Osteocyte (in vitro differentiated cells): Measurements from ENCODE around the gene BASP1. TPM values are rescaled to one million over a fixed set of nuclear protein-coding genes. Genes with fewer than 3 reads are reported as not detected.
A peak's percentile ranks its signal among the peaks of the same experiment; 100 is the strongest.

ENCODE experiments used
- DNase-seq: peaks from one replicate; pipeline ENCODE4 v3.0.0; 2021; ENCODE audit warnings: mixed read lengths; ENCODE audit not compliant: unreplicated experiment; ENCODE audit errors: extremely low spot score
- H3K27ac Mint-ChIP-seq: one replicate; pipeline ENCODE4 v1.8.0; 2021; ENCODE audit warnings: mild to moderate bottlenecking, mixed read lengths; ENCODE audit not compliant: unreplicated experiment
- H3K27me3 Mint-ChIP-seq: one replicate; pipeline ENCODE4 v1.8.0; 2021; ENCODE audit warnings: mixed read lengths; ENCODE audit not compliant: unreplicated experiment
- H3K36me3 Mint-ChIP-seq: one replicate; pipeline ENCODE4 v1.8.0; 2021; ENCODE audit warnings: mixed read lengths; ENCODE audit not compliant: unreplicated experiment
- H3K4me1 Mint-ChIP-seq: one replicate; pipeline ENCODE4 v1.8.0; 2021; ENCODE audit warnings: mixed read lengths; ENCODE audit not compliant: unreplicated experiment
- H3K4me3 Mint-ChIP-seq: one replicate; pipeline ENCODE4 v1.8.0; 2021; ENCODE audit warnings: mild to moderate bottlenecking, moderate library complexity, mixed read lengths; ENCODE audit not compliant: unreplicated experiment
- H3K9me3 Mint-ChIP-seq: one replicate; pipeline ENCODE4 v1.8.0; 2021; ENCODE audit warnings: mixed read lengths; ENCODE audit not compliant: unreplicated experiment
- CTCF ChIP-seq: fragments of 200-600 bp; sonication (generic); IDR thresholded peaks from 2 replicates; pipeline ENCODE4 v1.5.0; 2021; ENCODE audit warnings: antibody characterized with exemption, mild to moderate bottlenecking, moderate library complexity
- total RNA-seq: library from RNA; stranded (reverse); gene quantifications from 2 replicates; pipeline ENCODE4 v1.2.1, GENCODE V29; 2021

The BASP1 gene
- total RNA-seq, 1 donor from 2014 or later: 212 TPM

- H3K4me1 Mint-ChIP-seq: peaks cover 87% of the 10 kb centered on the region
- H3K27ac Mint-ChIP-seq: peak overlapping the region; percentile 74
- no peak overlapping the region for H3K4me3 Mint-ChIP-seq
- TF ChIP-seq CTCF: no peak
- no peaks in the 10 kb centered on the region for H3K27me3 Mint-ChIP-seq
- H3K9me3 Mint-ChIP-seq: peaks cover 8% of the 10 kb centered on the region
- peaks cover 28% of the 10 kb centered on the region for H3K36me3 Mint-ChIP-seq
- no peak for DNase-seq
These were observed 35.1 kb downstream of the BASP1 start for GRCh38 chr5:17252543-17252942.

- H3K36me3 Mint-ChIP-seq: peaks cover 38% of the 10 kb centered on the region
- no peak for TF ChIP-seq CTCF
- H3K9me3 Mint-ChIP-seq: peaks cover 10% of the 10 kb centered on the region
- no peak for DNase-seq
- no peak overlapping the region for H3K27ac Mint-ChIP-seq
- no peak overlapping the region for H3K4me3 Mint-ChIP-seq
- no peaks in the 10 kb centered on the region for H3K27me3 Mint-ChIP-seq
- H3K4me1 Mint-ChIP-seq: peaks cover 84% of the 10 kb centered on the region
These were observed 38.1 kb downstream of the BASP1 start for GRCh38 chr5:17255471-17256021.

GRCh38 chr5:17256171-17256570 is 38.7 kb downstream of the BASP1 start:
- DNase-seq: no peak
- TF ChIP-seq CTCF: no peak
- H3K9me3 Mint-ChIP-seq: peaks cover 10% of the 10 kb centered on the region
- H3K36me3 Mint-ChIP-seq: peaks cover 38% of the 10 kb centered on the region
- H3K4me3 Mint-ChIP-seq: no peak overlapping the region
- H3K27ac Mint-ChIP-seq: no peak overlapping the region
- peaks cover 82% of the 10 kb centered on the region for H3K4me1 Mint-ChIP-seq
- H3K27me3 Mint-ChIP-seq: no peaks in the 10 kb centered on the region

- Mint-ChIP-seq H3K4me3 (no peak overlapping the region), H3K27me3 (no peaks in the 10 kb centered on the region), H3K36me3 (peaks cover 39% of the 10 kb centered on the region), H3K4me1 (peaks cover 83% of the 10 kb centered on the region), H3K9me3 (peaks cover 5% of the 10 kb centered on the region), H3K27ac (peak overlapping the region; percentile 56)
- TF ChIP-seq CTCF: no peak
- DNase-seq: no peak
These were observed 39.4 kb downstream of the BASP1 start for GRCh38 chr5:17256839-17257238.

- H3K4me1 Mint-ChIP-seq: peaks cover 80% of the 10 kb centered on the region
- no peak for TF ChIP-seq CTCF
- H3K27ac Mint-ChIP-seq: peak overlapping the region; percentile 59
- DNase-seq: no peak
- H3K27me3 Mint-ChIP-seq: no peaks in the 10 kb centered on the region
- peaks cover 5% of the 10 kb centered on the region for H3K9me3 Mint-ChIP-seq
- peaks cover 45% of the 10 kb centered on the region for H3K36me3 Mint-ChIP-seq
- no peak overlapping the region for H3K4me3 Mint-ChIP-seq
These were observed 40.4 kb downstream of the BASP1 start for GRCh38 chr5:17257705-17258273.
